HepG2 (cell line): ENCODE measurements around the gene DOCK1. TPM values are rescaled to one million over a fixed set of nuclear protein-coding genes. Genes with fewer than 3 reads are reported as not detected.

Source experiments
- ATAC-seq: fragments of 200-7000 bp; cut with Tn5 transposase; 3 replicates; pipeline ENCODE4 v1.9.1; 2020; ENCODE audit warnings: mild to moderate bottlenecking, moderate library complexity
- BruUV-seq: library from RNA; stranded (reverse); fragments of 400-500 nt; replicated peaks from 2 replicates; lab custom pipeline; 2021; lab: Mats Ljungman, UMichigan
- CTCF ChIA-PET: fragments of 300-600 bp; formaldehyde crosslinking; extraction: SDS; loops from one replicate; lab custom pipeline; 2021; ENCODE audit warnings: low total read pairs, inconsistent platforms, low intra/inter-chr PET ratio; lab: Yijun Ruan, JAX
- POLR2A ChIA-PET: fragments of 350-600 bp; sonication (Branson Sonifier 250); formaldehyde crosslinking; loops from one replicate; lab custom pipeline; 2020; ENCODE audit warnings: antibody characterized with exemption, inconsistent platforms; lab: Yijun Ruan, JAX
- DNase-seq: peaks from one replicate; pipeline ENCODE4 v3.0.0-alpha.2; 2015; ENCODE audit warnings: low spot score
- FAIRE-seq: peaks from 3 replicates; lab custom pipeline; 2011; peaks lifted over from hg19 to GRCh38; lab: Jason Lieb, UNC
- H2AFZ ChIP-seq: one replicate; pipeline ENCODE4 v1.6.1; 2011; ENCODE audit warnings: low read length, inconsistent platforms
- H3K27ac ChIP-seq: fragments of 300-600 bp; 3 replicates; pipeline ENCODE4 v1.8.0; 2011; ENCODE audit warnings: mixed run types, mild to moderate bottlenecking, mixed read lengths, low read length, inconsistent platforms; ENCODE audit not compliant: insufficient read depth; ENCODE audit errors: extremely low read length
- H3K27me3 ChIP-seq, 2 experiments: fragments of 200-600 bp in 1 of 2; 2 replicates in 1 of 2; 3 replicates in 1 of 2; pipeline versions ENCODE4 v1.6.0 to v1.8.0; 2011; ENCODE audit warnings: low read length in 2 of 2, mild to moderate bottlenecking in 2 of 2, moderate library complexity in 2 of 2, inconsistent platforms in 1 of 2; ENCODE audit not compliant: insufficient read depth in 2 of 2, control insufficient read depth in 1 of 2
- H3K36me3 ChIP-seq, 2 experiments: fragments of 200-600 bp in 1 of 2; replicated peaks in 1 of 2; 2 replicates in 1 of 2; 3 replicates in 1 of 2; pipeline versions ENCODE4 v1.5.1 to v1.8.0; 2011; ENCODE audit warnings: low read length in 2 of 2, inconsistent platforms in 1 of 2; ENCODE audit not compliant: insufficient read depth in 2 of 2, control insufficient read depth in 1 of 2
- H3K4me1 ChIP-seq: 2 replicates; pipeline ENCODE4 v1.5.1; 2012; ENCODE audit warnings: low read length, inconsistent platforms; ENCODE audit not compliant: insufficient read depth
- H3K4me2 ChIP-seq: 2 replicates; pipeline ENCODE4 v1.6.0; 2011; ENCODE audit warnings: low read depth, low read length, inconsistent platforms
- H3K4me3 ChIP-seq, 3 experiments: fragments of 200-600 bp in 1 of 3; sonication (generic), shearing (Covaris generic) in 1 of 3; replicated peaks in 1 of 3; 2 replicates each; pipeline ENCODE4 v1.5.1; 2011 to 2016; ENCODE audit warnings: low read length in 3 of 3, inconsistent platforms in 2 of 3, low read depth in 2 of 3, mild to moderate bottlenecking in 2 of 3, control low read depth in 1 of 3, mixed read lengths in 1 of 3; ENCODE audit not compliant: insufficient read depth in 1 of 3
- H3K79me2 ChIP-seq: one replicate; pipeline ENCODE4 v1.6.1; 2011; ENCODE audit warnings: low read length, inconsistent platforms; ENCODE audit not compliant: insufficient read depth
- H3K9ac ChIP-seq: 2 replicates; pipeline ENCODE4 v1.6.0; 2011; ENCODE audit warnings: mild to moderate bottlenecking, low read depth, low read length, inconsistent platforms; ENCODE audit not compliant: insufficient read depth
- H3K9me3 ChIP-seq: 2 replicates; pipeline ENCODE4 v1.5.1; 2012; ENCODE audit warnings: mild to moderate bottlenecking, low read length
- H4K20me1 ChIP-seq: 2 replicates; pipeline ENCODE4 v1.6.0; 2011; ENCODE audit warnings: inconsistent platforms, mild to moderate bottlenecking, low read length, moderate library complexity; ENCODE audit not compliant: insufficient read depth
- BRCA1 ChIP-seq: sonication (generic); formaldehyde crosslinking; IDR thresholded peaks from 2 replicates; pipeline ENCODE4 v1.4.0; 2020; ENCODE audit warnings: missing genetic modification reagents
- HDAC2 ChIP-seq: sonication (generic); formaldehyde crosslinking; IDR thresholded peaks from 2 replicates; pipeline ENCODE4 v1.4.0; 2020; ENCODE audit warnings: missing genetic modification reagents
- NAIF1 ChIP-seq: sonication (generic); formaldehyde crosslinking; IDR thresholded peaks from 2 replicates; pipeline ENCODE4 v1.5.0; 2020; ENCODE audit warnings: mild to moderate bottlenecking, missing genetic modification reagents, borderline replicate concordance
- RAD21 ChIP-seq: fragments of 450-650 bp; formaldehyde crosslinking; IDR thresholded peaks from 2 replicates; pipeline ENCODE4 v1.5.0; 2020; ENCODE audit warnings: mild to moderate bottlenecking
- RBM39 ChIP-seq: fragments of 200-400 bp; formaldehyde crosslinking; IDR thresholded peaks from one replicate; pipeline ENCODE4 v1.6.1; 2018; ENCODE audit warnings: antibody characterized with exemption, mild to moderate bottlenecking, low read depth, low read length; ENCODE audit not compliant: poor library complexity, severe bottlenecking
- SMARCC2 ChIP-seq: fragments of 450-650 bp; IDR thresholded peaks from 2 replicates; pipeline ENCODE4 v1.6.1; 2017; ENCODE audit warnings: antibody characterized with exemption, mild to moderate bottlenecking
- SSRP1 ChIP-seq: IDR thresholded peaks from 2 replicates; pipeline ENCODE4 v1.6.1; 2016; ENCODE audit warnings: control low read depth
- TRIM22 ChIP-seq: fragments of 450-650 bp; IDR thresholded peaks from 2 replicates; pipeline ENCODE4 v1.6.1; 2017
- ZFX ChIP-seq: sonication (generic); formaldehyde crosslinking; IDR thresholded peaks from 2 replicates; pipeline ENCODE4 v1.4.0; 2020; ENCODE audit warnings: mild to moderate bottlenecking, low read depth, missing genetic modification reagents, moderate library complexity
- ZNF570 ChIP-seq: sonication (generic); formaldehyde crosslinking; IDR thresholded peaks from 2 replicates; pipeline ENCODE4 v1.4.0; 2020; ENCODE audit warnings: mild to moderate bottlenecking, missing genetic modification reagents, borderline replicate concordance
- ZNF83 ChIP-seq: sonication (generic); formaldehyde crosslinking; IDR thresholded peaks from 2 replicates; pipeline ENCODE4 v1.4.0; 2020; ENCODE audit warnings: missing genetic modification reagents, mild to moderate bottlenecking, borderline replicate concordance
- WGBS: methylation state at CpG from one replicate; pipeline ENCODE4 v1.1.6; 2017; ENCODE audit warnings: low lambda C conversion rate; 5-methylcytosine and 5-hydroxymethylcytosine counted together
- in situ Hi-C: cut with HindIII; loops from 2 replicates; pipeline ENCODE4 v1.10.0; 2017; ENCODE audit warnings: low pct_unique_long_range_greater_than_20kb; ENCODE audit not compliant: extremely low pct_ligation_motif_present
- intact Hi-C: fragments of 100-400 bp; cut with micrococcal nuclease; formaldehyde crosslinking; loops from one replicate; pipeline ENCODE4 v1.10.0; 2022; ENCODE audit not compliant: unreplicated experiment
- polyA plus RNA-seq, 8 experiments: library from polyadenylated mRNA; depleted of rRNA in 3 of 8; stranded (reverse) in 7 of 8; unstranded in 1 of 8; fragments of >200 nt; fragmentation: Illumina TruSeq in 4 of 8; extraction: Trizol in 4 of 8; gene quantifications; 2 replicates each; pipeline versions ENCODE4 v1.2.1 to v1.2.3, GENCODE V29; 2011 to 2016; ENCODE audit warnings: low read depth in 4 of 8, missing spikeins in 1 of 8, mixed read lengths in 1 of 8; ENCODE audit not compliant: insufficient read depth in 1 of 8
- total RNA-seq, 5 experiments: library from RNA; depleted of rRNA; stranded (reverse); fragments of >200 nt; fragmentation: Illumina TruSeq; extraction: Trizol; gene quantifications; 2 replicates each; pipeline ENCODE4 v1.2.3, GENCODE V29; 2016; ENCODE audit warnings: low read depth in 1 of 5
- TF ChIP-seq, protein P1 (sequence below): sonication (generic); formaldehyde crosslinking; IDR thresholded peaks from 2 replicates; pipeline ENCODE4 v1.5.0; 2020; ENCODE audit warnings: mild to moderate bottlenecking, missing genetic modification reagents

DOCK1 gene
- total and polyA plus RNA-seq, 2 of the 13 experiments (the other 11 are each of a cell fraction or from before 2014, with no cell fraction given): 8.3 to 25.5 TPM

DNA sequence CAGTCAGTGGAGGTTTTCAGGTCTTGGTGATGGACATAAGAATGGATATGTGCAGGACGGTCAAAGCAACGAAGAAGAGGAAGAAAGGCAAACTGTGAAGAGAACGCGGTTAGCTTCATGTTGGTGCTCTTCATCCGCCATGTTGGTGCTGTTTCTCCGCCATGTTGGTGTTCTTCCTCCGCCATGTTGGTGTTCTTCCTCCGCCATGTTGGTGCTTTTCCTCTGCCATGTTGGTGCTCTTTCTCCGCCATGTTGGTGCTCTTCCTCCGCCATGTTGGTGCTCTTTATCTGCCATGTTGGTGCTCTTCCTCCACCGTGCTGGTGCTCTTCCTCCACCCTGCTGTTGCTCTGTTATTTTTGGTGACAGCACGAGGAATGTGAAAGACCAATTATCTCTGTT, 95.4 kb downstream of the DOCK1 start:
- no peaks in the 10 kb centered on the region for H3K27me3 ChIP-seq
- H3K4me1 ChIP-seq: no peaks in the 10 kb centered on the region
- CTCF ChIA-PET: no interaction called here
- intact Hi-C loops (no loop called here), in situ Hi-C loops (no loop called here)
- ATAC-seq: no peak
- no peak overlapping the region for H2AFZ ChIP-seq
- H3K9ac ChIP-seq: no peak overlapping the region
- no peak overlapping the region for H3K4me2 ChIP-seq
- TF ChIP-seq RBM39 (no peak), HDAC2 (CRISPR knock-in tag) (no peak), TRIM22 (no peak), ZFX (CRISPR knock-in tag) (no peak), SSRP1 (CRISPR knock-in tag) (no peak), ZNF83 (no peak), RAD21 (CRISPR knock-in tag) (no peak), SMARCC2 (no peak), ZNF570 (CRISPR knock-in tag) (no peak), NAIF1 (no peak), BRCA1 (CRISPR knock-in tag) (no peak)
- TF ChIP-seq, protein P1, sequence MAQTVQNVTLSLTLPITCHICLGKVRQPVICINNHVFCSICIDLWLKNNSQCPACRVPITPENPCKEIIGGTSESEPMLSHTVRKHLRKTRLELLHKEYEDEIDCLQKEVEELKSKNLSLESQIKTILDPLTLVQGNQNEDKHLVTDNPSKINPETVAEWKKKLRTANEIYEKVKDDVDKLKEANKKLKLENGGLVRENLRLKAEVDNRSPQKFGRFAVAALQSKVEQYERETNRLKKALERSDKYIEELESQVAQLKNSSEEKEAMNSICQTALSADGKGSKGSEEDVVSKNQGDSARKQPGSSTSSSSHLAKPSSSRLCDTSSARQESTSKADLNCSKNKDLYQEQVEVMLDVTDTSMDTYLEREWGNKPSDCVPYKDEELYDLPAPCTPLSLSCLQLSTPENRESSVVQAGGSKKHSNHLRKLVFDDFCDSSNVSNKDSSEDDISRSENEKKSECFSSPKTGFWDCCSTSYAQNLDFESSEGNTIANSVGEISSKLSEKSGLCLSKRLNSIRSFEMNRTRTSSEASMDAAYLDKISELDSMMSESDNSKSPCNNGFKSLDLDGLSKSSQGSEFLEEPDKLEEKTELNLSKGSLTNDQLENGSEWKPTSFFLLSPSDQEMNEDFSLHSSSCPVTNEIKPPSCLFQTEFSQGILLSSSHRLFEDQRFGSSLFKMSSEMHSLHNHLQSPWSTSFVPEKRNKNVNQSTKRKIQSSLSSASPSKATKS (CRISPR knock-in tag): no peak
- WGBS: 93% methylated on average over 12 of the region's 12 CpGs
- no peak overlapping the region for H3K27ac ChIP-seq
- no TSS peak for BruUV-seq
- no peak overlapping the region for H3K4me3 ChIP-seq
- no peaks in the 10 kb centered on the region for H4K20me1 ChIP-seq
- POLR2A ChIA-PET: no interaction called here
- FAIRE-seq: no peak
- H3K9me3 ChIP-seq: no peaks in the 10 kb centered on the region
- no peak for DNase-seq
- no peaks in the 10 kb centered on the region for H3K79me2 ChIP-seq
- H3K36me3 ChIP-seq: peaks cover 9 to 52% of the 10 kb centered on the region in 2 experiments
